PC-3 (cell line): Measurements from ENCODE around the gene MAPK8. TPM values are rescaled to one million over a fixed set of nuclear protein-coding genes. Genes with fewer than 3 reads are reported as not detected.

Experiments
- ATAC-seq: fragments of 200-7000 bp; cut with Tn5 transposase; 2 replicates; pipeline ENCODE4 v1.9.1; 2020; ENCODE audit warnings: mild to moderate bottlenecking, moderate library complexity
- BruUV-seq: library from RNA; stranded (reverse); fragments of 400-500 nt; replicated peaks from 2 replicates; lab custom pipeline; 2021; lab: Mats Ljungman, UMichigan
- CTCF ChIA-PET: fragments of 300-600 bp; sonication (Branson Sonifier 250); formaldehyde crosslinking; loops from one replicate; lab custom pipeline; 2022; ENCODE audit warnings: antibody characterized with exemption; lab: Charles Lee
- POLR2A ChIA-PET: fragments of 300-600 bp; sonication (Branson Sonifier 250); formaldehyde crosslinking; loops from one replicate; lab custom pipeline; 2022; ENCODE audit warnings: antibody characterized with exemption; ENCODE audit not compliant: unreplicated experiment; lab: Charles Lee
- DNase-seq: peaks from one replicate; pipeline ENCODE4 v3.0.0-alpha.2; 2015
- H2AFZ ChIP-seq: fragments of 300-600 bp; sonication (generic); 2 replicates; pipeline ENCODE4 v1.6.0; 2016; ENCODE audit warnings: antibody characterized with exemption, low read length
- H3F3A ChIP-seq: fragments of 300-600 bp; sonication (generic); one replicate; pipeline ENCODE4 v1.6.0; 2017; ENCODE audit warnings: antibody characterized with exemption, low read length, control low read depth, mild to moderate bottlenecking; ENCODE audit not compliant: unreplicated experiment
- H3K27ac ChIP-seq: fragments of 300-600 bp; sonication (generic); 2 replicates; pipeline ENCODE4 v1.5.1; 2016; ENCODE audit warnings: mild to moderate bottlenecking, low read length
- H3K27me3 ChIP-seq: fragments of 300-600 bp; sonication (generic); 2 replicates; pipeline ENCODE4 v1.6.1; 2016; ENCODE audit warnings: low read length, mixed read lengths
- H3K36me3 ChIP-seq: fragments of 300-600 bp; sonication (generic); 2 replicates; pipeline ENCODE4 v1.6.1; 2016; ENCODE audit warnings: low read depth, mixed run types, low read length, mixed read lengths
- H3K4me1 ChIP-seq: fragments of 300-600 bp; sonication (generic); 2 replicates; pipeline ENCODE4 v1.5.1; 2016; ENCODE audit warnings: low read length; ENCODE audit not compliant: insufficient read depth
- H3K4me2 ChIP-seq: fragments of 300-600 bp; sonication (generic); 2 replicates; pipeline ENCODE4 v1.6.0; 2016; ENCODE audit warnings: low read length
- H3K4me3 ChIP-seq: fragments of 300-600 bp; sonication (generic); 2 replicates; pipeline ENCODE4 v1.5.1; 2016; ENCODE audit warnings: mild to moderate bottlenecking, low read length, mixed read lengths
- H3K79me2 ChIP-seq: fragments of 300-600 bp; sonication (generic); 2 replicates; pipeline ENCODE4 v1.6.1; 2017; ENCODE audit warnings: low read length, mixed read lengths
- H3K9ac ChIP-seq: fragments of 300-600 bp; sonication (generic); 2 replicates; pipeline ENCODE4 v1.6.0; 2016; ENCODE audit warnings: mild to moderate bottlenecking, low read length
- H3K9me2 ChIP-seq: fragments of 300-600 bp; sonication (generic); replicated peaks from 2 replicates; pipeline ENCODE4 v1.6.1; 2016; ENCODE audit warnings: mixed run types, low read length, mixed read lengths
- H3K9me3 ChIP-seq: fragments of 300-600 bp; sonication (generic); 2 replicates; pipeline ENCODE4 v1.6.1; 2016; ENCODE audit warnings: low read length, mixed read lengths
- H4K20me1 ChIP-seq: fragments of 300-600 bp; sonication (generic); 2 replicates; pipeline ENCODE4 v1.6.1; 2016; ENCODE audit warnings: low read length, mixed read lengths
- EZH2 ChIP-seq: fragments of 300-600 bp; sonication (generic); IDR thresholded peaks from one replicate; pipeline ENCODE4 v1.6.1; 2017; ENCODE audit warnings: antibody characterized with exemption, mild to moderate bottlenecking, low read length; ENCODE audit not compliant: unreplicated experiment
- EZH2phosphoT487 ChIP-seq: fragments of 300-600 bp; sonication (generic); IDR thresholded peaks from 2 replicates; pipeline ENCODE4 v1.6.1; 2018; ENCODE audit warnings: mild to moderate bottlenecking, antibody characterized with exemption, low read length, borderline replicate concordance
- intact Hi-C: fragments of 100-400 bp; cut with micrococcal nuclease; formaldehyde crosslinking; loops from 2 replicates; pipeline ENCODE4 v1.9.0; 2023
- total RNA-seq: library from RNA; depleted of rRNA; stranded (reverse); fragments of >200 nt; gene quantifications from 2 replicates; pipeline ENCODE4 v1.2.3, GENCODE V29; 2014
- TF ChIP-seq, protein P1 (sequence below): fragments of 300-600 bp; sonication (generic); conservative IDR thresholded peaks from 2 replicates; pipeline ENCODE4 v1.5.1; 2017; ENCODE audit warnings: antibody characterized with exemption, low read depth, mild to moderate bottlenecking, low read length

Gene MAPK8
- total RNA-seq, 1 experiment from 2014 or later: 26.6 TPM

DNA sequence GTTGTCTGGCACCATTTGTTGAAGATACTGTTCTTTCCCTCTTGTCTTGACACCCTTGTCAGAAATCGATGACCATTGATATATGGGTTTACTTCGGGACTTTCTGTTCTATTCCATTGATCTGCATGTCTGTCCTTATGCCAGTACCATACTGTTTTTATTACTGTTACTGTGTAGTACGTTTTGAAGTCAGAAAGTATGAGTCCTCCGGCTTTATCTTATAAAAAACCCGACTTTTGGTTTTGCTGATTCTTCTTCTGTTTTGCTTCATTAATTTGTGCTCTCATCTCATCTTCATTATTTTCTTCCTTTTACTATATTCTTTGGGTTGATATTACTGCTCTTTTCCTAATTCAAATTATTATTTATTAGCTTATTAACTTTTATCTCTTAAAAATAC is 52.4 kb downstream of the MAPK8 start:
- no peaks in the 10 kb centered on the region for H4K20me1 ChIP-seq
- intact Hi-C loops: no loop called here
- H3K9me3 ChIP-seq: no peaks in the 10 kb centered on the region
- H3K27ac ChIP-seq: no peak overlapping the region
- no peaks in the 10 kb centered on the region for H3K36me3 ChIP-seq
- ChIA-PET POLR2A (no interaction called here), CTCF (no interaction called here)
- H3K9ac ChIP-seq: no peak overlapping the region
- no peak overlapping the region for H2AFZ ChIP-seq
- H3K79me2 ChIP-seq: 0 out of 2 replicates have a peak, but pooled peaks cover 2% of the 10 kb centered on the region
- H3K4me1 ChIP-seq: peaks cover 2% of the 10 kb centered on the region; the same call in 1 of the 2 replicates
- H3K9me2 ChIP-seq: no peaks in the 10 kb centered on the region
- no peak for ATAC-seq
- DNase-seq: no peak
- H3K4me3 ChIP-seq: no peak overlapping the region
- TF ChIP-seq, protein P1, sequence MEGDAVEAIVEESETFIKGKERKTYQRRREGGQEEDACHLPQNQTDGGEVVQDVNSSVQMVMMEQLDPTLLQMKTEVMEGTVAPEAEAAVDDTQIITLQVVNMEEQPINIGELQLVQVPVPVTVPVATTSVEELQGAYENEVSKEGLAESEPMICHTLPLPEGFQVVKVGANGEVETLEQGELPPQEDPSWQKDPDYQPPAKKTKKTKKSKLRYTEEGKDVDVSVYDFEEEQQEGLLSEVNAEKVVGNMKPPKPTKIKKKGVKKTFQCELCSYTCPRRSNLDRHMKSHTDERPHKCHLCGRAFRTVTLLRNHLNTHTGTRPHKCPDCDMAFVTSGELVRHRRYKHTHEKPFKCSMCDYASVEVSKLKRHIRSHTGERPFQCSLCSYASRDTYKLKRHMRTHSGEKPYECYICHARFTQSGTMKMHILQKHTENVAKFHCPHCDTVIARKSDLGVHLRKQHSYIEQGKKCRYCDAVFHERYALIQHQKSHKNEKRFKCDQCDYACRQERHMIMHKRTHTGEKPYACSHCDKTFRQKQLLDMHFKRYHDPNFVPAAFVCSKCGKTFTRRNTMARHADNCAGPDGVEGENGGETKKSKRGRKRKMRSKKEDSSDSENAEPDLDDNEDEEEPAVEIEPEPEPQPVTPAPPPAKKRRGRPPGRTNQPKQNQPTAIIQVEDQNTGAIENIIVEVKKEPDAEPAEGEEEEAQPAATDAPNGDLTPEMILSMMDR: no peak
- TF ChIP-seq EZH2: peak; percentile 98
- no TSS peak for BruUV-seq
- H3K27me3 ChIP-seq: peaks cover 37% of the 10 kb centered on the region
- no peaks in the 10 kb centered on the region for H3F3A ChIP-seq
- H3K4me2 ChIP-seq: no peak overlapping the region

DNA sequence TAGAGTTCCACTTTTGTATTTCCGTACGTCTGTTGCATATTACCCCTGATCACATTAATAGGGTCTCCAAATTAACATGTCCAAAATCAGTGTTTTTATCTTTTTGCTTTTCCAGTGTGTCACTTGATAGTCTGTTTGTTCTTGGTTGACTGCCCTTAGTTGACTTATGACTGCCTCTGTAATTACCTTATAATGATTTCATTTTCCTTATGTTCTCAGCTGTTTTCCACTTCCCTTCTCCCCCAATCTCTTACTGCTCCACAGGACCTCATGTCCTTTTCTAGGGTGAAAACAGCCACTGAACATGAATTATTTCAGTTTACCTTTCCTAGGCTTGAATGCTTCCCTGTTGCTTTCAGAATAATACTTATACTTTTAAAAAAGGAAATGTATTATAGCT is 54.7 kb downstream of the MAPK8 start:
- H3K4me1 ChIP-seq: peaks cover 26% of the 10 kb centered on the region
- H3K9ac ChIP-seq: no peak overlapping the region
- no peaks in the 10 kb centered on the region for H3K9me3 ChIP-seq
- H3K4me2 ChIP-seq: no peak overlapping the region
- BruUV-seq: no TSS peak
- no peak overlapping the region for H2AFZ ChIP-seq
- ATAC-seq (no peak), DNase-seq (no peak)
- TF ChIP-seq EZH2 (no peak), EZH2phosphoT487 (no peak)
- TF ChIP-seq, protein P1: no peak
- 0 out of 2 replicates have a peak, but pooled peaks cover 2% of the 10 kb centered on the region for H3K79me2 ChIP-seq
- intact Hi-C loops: loop anchor here (10.0 kb wide), 1 partner anchor 964 kb away; no protein-coding TSS in a partner anchor
- ChIA-PET POLR2A (no interaction called here), CTCF (no interaction called here)
- no peaks in the 10 kb centered on the region for H3F3A ChIP-seq
- H4K20me1 ChIP-seq: 0 out of 2 replicates have a peak, but pooled peaks cover 4% of the 10 kb centered on the region
- no peak overlapping the region for H3K27ac ChIP-seq
- H3K4me3 ChIP-seq: no peak overlapping the region
- H3K36me3 ChIP-seq: no peaks in the 10 kb centered on the region
- H3K27me3 ChIP-seq: peaks cover 37% of the 10 kb centered on the region
- H3K9me2 ChIP-seq: no peaks in the 10 kb centered on the region
